ENCODE measurements around the gene COL15A1. TPM values are rescaled to one million over a fixed set of nuclear protein-coding genes. Genes with fewer than 3 reads are reported as not detected.

The COL15A1 gene
- total RNA-seq: 15.0 TPM

DNA sequence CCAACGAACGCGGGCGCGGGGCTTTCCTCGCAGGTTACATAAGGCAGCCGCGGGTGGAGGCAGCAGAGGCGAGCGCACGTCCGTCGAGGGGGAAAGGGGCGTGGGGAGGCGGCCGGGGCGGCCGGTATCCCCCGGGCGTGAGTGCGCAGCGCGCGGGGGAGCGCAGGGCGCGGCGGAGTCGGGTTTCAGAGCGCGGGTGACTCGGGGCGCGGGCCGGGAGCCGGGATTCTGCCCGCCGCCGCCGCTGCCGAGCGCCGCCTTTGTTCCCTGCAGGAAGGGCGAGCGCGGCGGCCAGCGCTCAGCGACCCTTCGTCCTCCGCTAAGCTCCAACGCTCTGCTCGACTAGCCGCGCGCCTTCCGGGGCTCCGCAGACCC is at the start of gene COL15A1:
COL15A1 (plus strand) TSS at position 226 of the 375 bp plus-strand sequence. CDS start 155 bp downstream, outside the sequence.
- no peaks in the 10 kb centered on the region for H3K9me3 ChIP-seq
- H3K27me3 ChIP-seq: no peaks in the 10 kb centered on the region
- intact Hi-C loops (cut with DNase I): no loop called here
- no peaks in the 10 kb centered on the region for H3K36me3 ChIP-seq
- peak within 1 kb of the TSS; percentile 56 to 82 for H3K4me3 ChIP-seq
- no peak for TF ChIP-seq POLR2A (IDR thresholded peaks at IDR 0.05)
- TF ChIP-seq POLR2AphosphoS5 (IDR thresholded peaks at IDR 0.05; ENCODE audit: insufficient read depth in 1 of 2, low read depth in 1 of 2): no peak
- TF ChIP-seq, protein P1, sequence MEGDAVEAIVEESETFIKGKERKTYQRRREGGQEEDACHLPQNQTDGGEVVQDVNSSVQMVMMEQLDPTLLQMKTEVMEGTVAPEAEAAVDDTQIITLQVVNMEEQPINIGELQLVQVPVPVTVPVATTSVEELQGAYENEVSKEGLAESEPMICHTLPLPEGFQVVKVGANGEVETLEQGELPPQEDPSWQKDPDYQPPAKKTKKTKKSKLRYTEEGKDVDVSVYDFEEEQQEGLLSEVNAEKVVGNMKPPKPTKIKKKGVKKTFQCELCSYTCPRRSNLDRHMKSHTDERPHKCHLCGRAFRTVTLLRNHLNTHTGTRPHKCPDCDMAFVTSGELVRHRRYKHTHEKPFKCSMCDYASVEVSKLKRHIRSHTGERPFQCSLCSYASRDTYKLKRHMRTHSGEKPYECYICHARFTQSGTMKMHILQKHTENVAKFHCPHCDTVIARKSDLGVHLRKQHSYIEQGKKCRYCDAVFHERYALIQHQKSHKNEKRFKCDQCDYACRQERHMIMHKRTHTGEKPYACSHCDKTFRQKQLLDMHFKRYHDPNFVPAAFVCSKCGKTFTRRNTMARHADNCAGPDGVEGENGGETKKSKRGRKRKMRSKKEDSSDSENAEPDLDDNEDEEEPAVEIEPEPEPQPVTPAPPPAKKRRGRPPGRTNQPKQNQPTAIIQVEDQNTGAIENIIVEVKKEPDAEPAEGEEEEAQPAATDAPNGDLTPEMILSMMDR (IDR thresholded peaks at IDR 0.05): no peak
- H3K4me1 ChIP-seq: peaks cover 14% of the 10 kb centered on the region
- DNase-seq (ENCODE audit: extremely low spot score in 2 of 2): no peak
- peak within 1 kb of the TSS; percentile 61 for H3K27ac ChIP-seq

DNA sequence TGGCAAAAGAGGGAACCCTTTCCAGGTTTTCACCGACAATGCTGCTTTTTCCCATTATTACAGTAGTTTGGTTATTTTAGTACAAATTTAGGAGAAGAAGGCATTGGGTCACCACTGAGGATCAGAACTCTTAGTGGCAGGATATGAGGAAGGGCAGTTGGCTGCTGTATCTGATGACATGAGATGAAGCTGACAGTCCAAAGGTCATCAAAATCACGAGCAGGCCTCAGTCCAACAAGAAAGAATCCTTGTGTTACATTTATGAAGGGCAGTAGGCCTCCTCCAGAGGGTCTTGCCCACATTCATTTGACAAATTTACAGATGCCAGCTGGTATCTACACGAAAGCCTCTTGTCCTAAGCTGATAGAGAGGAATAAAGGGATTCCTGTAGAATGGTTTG is 49.5 kb upstream of the COL15A1 start:
- Histone ChIP-seq H3K27ac (no peak overlapping the region), H3K4me1 (peaks cover 2% of the 10 kb centered on the region), H3K36me3 (no peaks in the 10 kb centered on the region), H3K9me3 (no peaks in the 10 kb centered on the region), H3K27me3 (no peaks in the 10 kb centered on the region), H3K4me3 (no peak overlapping the region)
- TF ChIP-seq POLR2AphosphoS5 (IDR thresholded peaks at IDR 0.05; ENCODE audit: insufficient read depth in 1 of 2, low read depth in 1 of 2): no peak
- no peak for TF ChIP-seq POLR2A (IDR thresholded peaks at IDR 0.05)
- no peak for DNase-seq (ENCODE audit: extremely low spot score in 2 of 2)
- intact Hi-C loops (cut with DNase I): no loop called here

DNA sequence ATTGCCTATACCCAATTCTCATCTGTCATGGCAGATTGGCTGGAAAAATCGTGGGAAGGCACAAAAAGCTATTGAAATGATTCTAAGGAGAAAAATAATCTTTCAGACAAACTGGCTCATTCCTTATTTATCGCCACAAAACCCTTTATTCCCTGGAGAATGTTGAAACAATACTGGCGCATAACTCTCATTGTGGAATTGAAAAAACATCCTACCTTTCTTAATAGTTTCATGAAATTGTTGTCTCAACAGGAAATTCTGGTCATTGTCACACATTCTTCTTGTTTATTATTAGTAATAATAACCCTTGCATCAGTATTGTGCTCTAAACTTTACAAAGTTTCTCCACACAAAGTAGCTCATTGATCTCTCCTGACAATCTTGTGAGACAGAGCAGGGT is 48.9 kb upstream of the COL15A1 start:
- Histone ChIP-seq H3K9me3 (no peaks in the 10 kb centered on the region), H3K27ac (no peak overlapping the region), H3K4me1 (peaks cover 7% of the 10 kb centered on the region), H3K27me3 (no peaks in the 10 kb centered on the region), H3K4me3 (no peak overlapping the region), H3K36me3 (no peaks in the 10 kb centered on the region)
- DNase-seq (ENCODE audit: extremely low spot score in 2 of 2): no peak
- intact Hi-C loops (cut with DNase I): no loop called here
- TF ChIP-seq POLR2AphosphoS5 (IDR thresholded peaks at IDR 0.05; ENCODE audit: insufficient read depth in 1 of 2, low read depth in 1 of 2) (no peak), POLR2A (IDR thresholded peaks at IDR 0.05) (no peak)
- TF ChIP-seq, protein P1 (IDR thresholded peaks at IDR 0.05): no peak

DNA sequence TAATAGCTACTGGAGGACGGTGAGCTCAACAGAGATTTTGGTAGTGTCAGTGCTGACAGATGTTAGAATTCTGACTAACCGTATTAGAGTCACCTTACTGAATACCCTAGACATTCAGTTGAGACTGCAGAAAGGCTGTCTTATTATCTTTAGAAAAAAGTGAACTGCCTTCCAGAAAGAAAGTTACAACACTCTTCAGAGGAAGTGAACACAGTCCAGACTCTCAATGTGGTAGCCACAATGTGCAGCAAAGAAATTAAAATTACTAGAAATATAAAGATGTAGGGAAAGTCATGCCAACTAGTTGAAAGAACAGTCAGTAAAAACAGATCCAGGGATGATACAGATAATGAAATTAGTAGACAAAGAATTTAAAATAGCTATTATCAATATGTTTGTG is 47.1 kb upstream of the COL15A1 start:
- no peak for TF ChIP-seq POLR2AphosphoS5 (IDR thresholded peaks at IDR 0.05; ENCODE audit: insufficient read depth in 1 of 2, low read depth in 1 of 2)
- TF ChIP-seq POLR2A (IDR thresholded peaks at IDR 0.05): no peak
- TF ChIP-seq, protein P1 (IDR thresholded peaks at IDR 0.05): no peak
- Histone ChIP-seq H3K4me3 (no peak overlapping the region), H3K9me3 (no peaks in the 10 kb centered on the region), H3K27ac (no peak overlapping the region), H3K27me3 (no peaks in the 10 kb centered on the region), H3K36me3 (no peaks in the 10 kb centered on the region), H3K4me1 (peaks cover 7% of the 10 kb centered on the region)
- no peak for DNase-seq (ENCODE audit: extremely low spot score in 2 of 2)
- intact Hi-C loops (cut with DNase I): no loop called here

DNA sequence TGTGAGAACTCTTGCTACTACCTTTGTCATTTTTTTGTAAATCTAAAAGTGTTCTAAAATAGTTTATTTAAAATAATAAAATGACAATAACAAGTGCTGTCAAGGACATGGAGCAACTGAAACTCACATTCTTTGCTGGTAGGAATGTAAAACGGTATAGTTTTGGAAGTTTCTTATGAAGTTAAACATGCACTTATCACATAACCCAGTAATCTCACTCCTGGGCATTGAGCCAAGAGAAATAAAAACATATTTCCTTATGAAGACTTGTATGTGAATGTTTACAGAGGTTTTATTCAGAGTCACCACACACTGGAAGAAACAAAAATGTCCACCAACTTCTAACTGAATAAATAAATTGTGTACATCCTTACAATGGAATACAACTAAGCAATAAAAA is 46.0 kb upstream of the COL15A1 start:
- intact Hi-C loops (cut with DNase I): no loop called here
- Histone ChIP-seq H3K27ac (no peak overlapping the region), H3K9me3 (no peaks in the 10 kb centered on the region), H3K36me3 (no peaks in the 10 kb centered on the region), H3K27me3 (no peaks in the 10 kb centered on the region), H3K4me1 (peaks cover 7% of the 10 kb centered on the region), H3K4me3 (no peak overlapping the region)
- TF ChIP-seq, protein P1 (IDR thresholded peaks at IDR 0.05): no peak
- no peak for TF ChIP-seq POLR2AphosphoS5 (IDR thresholded peaks at IDR 0.05; ENCODE audit: insufficient read depth in 1 of 2, low read depth in 1 of 2)
- TF ChIP-seq POLR2A (IDR thresholded peaks at IDR 0.05): no peak
- no peak for DNase-seq (ENCODE audit: extremely low spot score in 2 of 2)
